RWPE2 (cell line): ENCODE data around the gene CD2BP2.

Experiments
- ATAC-seq: fragments of 200-7000 bp; cut with Tn5 transposase; 3 replicates; pipeline ENCODE4 v1.9.1; 2021; ENCODE audit warnings: low read depth
- DNase-seq: peaks from one replicate; pipeline ENCODE4 v3.0.0-alpha.2; 2020; ENCODE audit warnings: low spot score
- H3K27ac ChIP-seq: fragments of 450-650 bp; 2 replicates; pipeline ENCODE4 v1.5.1; 2017; ENCODE audit warnings: mild to moderate bottlenecking; ENCODE audit not compliant: poor library complexity, severe bottlenecking
- H3K27me3 ChIP-seq: fragments of 250-450 bp; sonication (Bioruptor Pico); 2 replicates; pipeline ENCODE4 v1.5.1; 2021; ENCODE audit warnings: mild to moderate bottlenecking, moderate library complexity; ENCODE audit not compliant: insufficient read depth, poor library complexity, severe bottlenecking
- H3K36me3 ChIP-seq: fragments of 250-450 bp; sonication (Bioruptor Pico); 2 replicates; pipeline ENCODE4 v1.5.1; 2020; ENCODE audit warnings: low read depth, mild to moderate bottlenecking, moderate library complexity
- H3K4me1 ChIP-seq: fragments of 250-450 bp; sonication (Bioruptor Pico); 2 replicates; pipeline ENCODE4 v1.5.1; 2021; ENCODE audit warnings: mild to moderate bottlenecking, moderate library complexity; ENCODE audit not compliant: insufficient read depth, poor library complexity, severe bottlenecking
- H3K4me3 ChIP-seq: fragments of 250-450 bp; sonication (Bioruptor Pico); 2 replicates; pipeline ENCODE4 v1.5.1; 2021; ENCODE audit warnings: mild to moderate bottlenecking, moderate library complexity; ENCODE audit not compliant: severe bottlenecking
- H3K9me3 ChIP-seq: fragments of 250-450 bp; sonication (Bioruptor Pico); 2 replicates; pipeline ENCODE4 v1.5.1; 2021; ENCODE audit warnings: mild to moderate bottlenecking, moderate library complexity; ENCODE audit not compliant: severe bottlenecking
- TF ChIP-seq, protein P1 (sequence below): fragments of 450-650 bp; IDR thresholded peaks from one replicate; pipeline ENCODE4 v1.5.1; 2017; ENCODE audit warnings: mild to moderate bottlenecking, moderate library complexity; ENCODE audit not compliant: poor library complexity, severe bottlenecking

Gene CD2BP2

DNA sequence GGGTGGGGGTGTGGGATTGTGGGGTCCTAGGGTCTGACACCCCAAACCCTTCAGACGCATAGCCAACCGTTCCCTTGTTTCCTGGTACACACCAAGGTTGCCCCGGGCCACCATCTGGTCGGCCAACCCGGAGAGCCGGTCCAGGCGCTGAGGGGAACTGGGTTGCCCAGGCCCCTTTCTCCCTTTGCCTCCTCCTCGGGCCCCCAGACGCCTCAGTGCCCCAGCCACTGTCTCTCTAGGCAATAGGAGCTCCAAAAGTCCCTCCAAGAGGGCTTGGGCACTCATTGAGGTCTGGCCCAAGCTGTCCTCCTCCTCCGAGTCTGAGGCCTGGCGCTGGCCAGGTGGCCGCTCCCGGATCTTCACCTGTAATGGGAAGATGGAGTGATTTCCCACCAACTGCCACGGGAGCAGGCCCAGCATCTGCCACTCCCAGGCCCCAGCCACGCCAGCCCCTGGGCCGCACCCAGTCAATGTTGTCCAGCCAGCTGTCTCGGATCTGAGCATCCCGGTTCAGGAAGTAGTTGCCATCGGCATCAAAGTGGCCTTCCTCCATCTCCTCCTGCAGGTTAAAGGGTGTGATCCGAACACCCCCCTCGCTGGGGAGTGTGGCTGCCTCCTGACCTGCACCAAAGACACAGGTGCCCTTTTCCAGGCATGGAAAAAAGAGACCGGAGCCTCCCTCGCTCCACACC is 1.5 kb downstream of the CD2BP2 start:
- ATAC-seq = no peak
- H3K4me3 ChIP-seq = no peak overlapping the region
- H3K27ac ChIP-seq = peak overlapping the region; percentile 83

DNA sequence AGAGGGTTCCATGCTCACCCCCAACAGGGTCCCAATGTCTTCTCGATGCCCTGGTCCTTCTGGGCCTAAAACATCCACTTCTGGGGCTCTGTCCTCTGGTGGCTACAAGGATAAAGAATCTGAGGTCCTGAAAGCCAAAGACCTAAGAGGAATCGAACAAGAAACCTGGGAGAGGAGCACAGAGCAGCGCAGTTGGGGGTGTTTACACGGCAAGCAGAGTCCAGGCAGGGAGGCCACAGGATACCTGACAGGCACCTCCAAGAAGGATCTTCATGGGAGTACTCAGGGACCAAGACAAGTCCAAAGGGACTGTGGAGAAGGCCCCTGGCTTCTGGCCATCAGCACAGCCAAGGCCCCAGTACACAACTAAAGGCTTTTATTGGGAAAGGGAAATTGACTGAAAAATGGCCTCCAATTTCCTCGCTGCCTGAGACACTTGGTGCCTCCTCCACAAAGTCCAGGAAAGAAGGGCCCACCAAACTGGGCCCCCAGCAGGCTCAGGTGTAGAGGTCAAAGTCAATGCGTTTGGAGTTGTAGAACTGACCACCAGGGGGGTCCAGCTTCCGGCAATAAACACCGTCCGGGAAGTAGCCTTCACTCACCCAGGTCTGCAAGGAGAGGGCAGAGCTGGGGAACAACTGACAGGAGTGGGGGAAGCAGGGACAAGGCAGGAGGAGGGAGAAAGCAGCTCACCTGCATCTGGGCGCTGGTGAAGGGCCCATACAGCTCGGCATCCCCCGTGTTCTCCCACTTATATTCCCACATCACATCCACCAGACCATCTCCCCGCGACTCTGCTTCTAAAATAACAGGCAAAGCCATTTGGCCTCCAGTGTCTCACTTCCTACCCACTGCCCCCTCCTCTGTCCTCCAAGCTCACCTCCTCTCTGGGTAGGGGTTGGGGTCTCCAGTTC is 2.4 kb downstream of the CD2BP2 start:
- no peak overlapping the region for H3K27ac ChIP-seq
- no peaks in the 10 kb centered on the region for H3K9me3 ChIP-seq
- H3K27me3 ChIP-seq = no peaks in the 10 kb centered on the region
- peaks cover 33% of the 10 kb centered on the region for H3K36me3 ChIP-seq
- no peaks in the 10 kb centered on the region for H3K4me1 ChIP-seq
- no peak for DNase-seq
- ATAC-seq = no peak
- TF ChIP-seq, protein P1, sequence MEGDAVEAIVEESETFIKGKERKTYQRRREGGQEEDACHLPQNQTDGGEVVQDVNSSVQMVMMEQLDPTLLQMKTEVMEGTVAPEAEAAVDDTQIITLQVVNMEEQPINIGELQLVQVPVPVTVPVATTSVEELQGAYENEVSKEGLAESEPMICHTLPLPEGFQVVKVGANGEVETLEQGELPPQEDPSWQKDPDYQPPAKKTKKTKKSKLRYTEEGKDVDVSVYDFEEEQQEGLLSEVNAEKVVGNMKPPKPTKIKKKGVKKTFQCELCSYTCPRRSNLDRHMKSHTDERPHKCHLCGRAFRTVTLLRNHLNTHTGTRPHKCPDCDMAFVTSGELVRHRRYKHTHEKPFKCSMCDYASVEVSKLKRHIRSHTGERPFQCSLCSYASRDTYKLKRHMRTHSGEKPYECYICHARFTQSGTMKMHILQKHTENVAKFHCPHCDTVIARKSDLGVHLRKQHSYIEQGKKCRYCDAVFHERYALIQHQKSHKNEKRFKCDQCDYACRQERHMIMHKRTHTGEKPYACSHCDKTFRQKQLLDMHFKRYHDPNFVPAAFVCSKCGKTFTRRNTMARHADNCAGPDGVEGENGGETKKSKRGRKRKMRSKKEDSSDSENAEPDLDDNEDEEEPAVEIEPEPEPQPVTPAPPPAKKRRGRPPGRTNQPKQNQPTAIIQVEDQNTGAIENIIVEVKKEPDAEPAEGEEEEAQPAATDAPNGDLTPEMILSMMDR = no peak
- H3K4me3 ChIP-seq = no peak overlapping the region

More for the DNA sequence above, 1.5 kb downstream of the CD2BP2 start:
- Histone ChIP-seq H3K9me3 (no peaks in the 10 kb centered on the region), H3K36me3 (peaks cover 33% of the 10 kb centered on the region), H3K4me1 (no peaks in the 10 kb centered on the region), H3K27me3 (no peaks in the 10 kb centered on the region)
- TF ChIP-seq, protein P1 = no peak
- peak; percentile 56 for DNase-seq

DNA sequence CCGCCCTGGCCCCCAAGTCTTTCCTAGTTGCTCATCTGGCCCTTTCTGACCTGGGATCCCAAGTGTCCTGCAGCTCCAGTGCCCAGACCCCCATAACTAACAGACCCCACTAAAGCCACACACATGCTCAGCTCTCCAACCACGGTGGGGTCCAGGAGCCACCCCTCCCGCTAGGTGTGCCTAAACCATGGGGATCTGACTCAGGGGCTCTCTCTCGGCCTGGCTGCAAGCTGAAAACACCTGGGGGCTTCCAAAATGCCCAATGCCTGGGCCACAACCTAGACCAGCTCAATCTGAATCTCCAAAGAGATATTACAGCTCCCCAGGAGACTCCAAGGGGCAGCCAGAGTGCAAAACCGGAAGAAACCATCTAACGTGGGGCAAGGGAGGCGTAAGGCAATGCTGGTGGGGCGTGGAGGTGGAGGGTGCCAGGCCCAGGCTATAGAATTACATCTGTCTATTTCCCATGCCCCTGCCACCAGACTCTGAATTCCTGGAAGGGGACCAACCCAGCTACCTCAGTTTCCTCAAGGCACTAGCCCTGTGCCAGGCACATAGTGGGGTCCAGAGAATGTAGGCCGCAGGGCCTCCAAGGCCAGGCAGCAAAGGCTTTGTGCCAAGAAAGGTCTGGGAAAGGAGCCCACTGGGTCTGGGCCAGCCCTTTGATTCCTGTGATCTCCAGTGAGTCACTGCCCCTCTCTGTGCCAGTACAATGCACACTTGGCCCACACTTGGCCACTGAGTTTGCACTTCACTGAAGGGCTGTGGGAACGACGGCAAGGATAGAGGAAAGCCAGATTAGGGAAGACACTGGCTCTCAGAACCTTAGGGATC is 3.3 kb downstream of the CD2BP2 start:
- Histone ChIP-seq H3K4me3 (no peak overlapping the region), H3K36me3 (peaks cover 25% of the 10 kb centered on the region), H3K4me1 (no peaks in the 10 kb centered on the region), H3K27ac (no peak overlapping the region), H3K9me3 (no peaks in the 10 kb centered on the region), H3K27me3 (no peaks in the 10 kb centered on the region)
- TF ChIP-seq, protein P1 = no peak
- DNase-seq = no peak
- ATAC-seq = no peak

DNA sequence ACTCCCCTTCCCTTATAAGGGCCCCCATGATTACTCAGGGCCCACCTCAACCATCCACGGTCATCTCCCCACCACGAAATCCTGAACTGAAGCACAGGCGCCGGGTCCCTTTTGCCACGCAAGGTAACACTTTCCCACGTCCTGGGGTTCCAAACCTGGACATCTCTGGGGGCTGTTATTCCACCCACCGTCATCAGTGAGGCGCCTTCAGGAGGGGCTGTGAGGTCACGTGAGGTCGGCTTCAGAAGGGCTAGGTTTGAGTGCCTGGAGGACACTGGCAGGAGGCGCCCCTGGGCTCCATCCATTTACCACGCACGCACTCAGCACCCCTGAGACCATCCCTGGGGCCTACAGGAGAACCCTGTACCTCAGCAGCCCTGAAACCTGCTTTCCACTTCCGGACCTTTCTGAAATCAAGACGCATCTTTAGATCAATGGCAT is 4.1 kb downstream of the CD2BP2 start:
- Histone ChIP-seq H3K4me1 (no peaks in the 10 kb centered on the region), H3K27me3 (no peaks in the 10 kb centered on the region), H3K27ac (no peak overlapping the region), H3K4me3 (no peak overlapping the region), H3K36me3 (peaks cover 24% of the 10 kb centered on the region), H3K9me3 (no peaks in the 10 kb centered on the region)
- DNase-seq (no peak), ATAC-seq (no peak)
- TF ChIP-seq, protein P1 = no peak
